Nephron (organoid): ENCODE results near the gene PRR29.

Experiments
- H3K27ac Mint-ChIP-seq, 3 experiments: 2 replicates each; pipeline ENCODE4 v1.8.0; 2020; ENCODE audit warnings: mixed read lengths in 3 of 3, mild to moderate bottlenecking in 2 of 3, moderate library complexity in 1 of 3
- H3K27me3 Mint-ChIP-seq: 2 replicates; pipeline ENCODE4 v1.8.0; 2021; ENCODE audit warnings: low read depth, mild to moderate bottlenecking, moderate library complexity, mixed read lengths
- H3K36me3 Mint-ChIP-seq: 2 replicates; pipeline ENCODE4 v1.8.0; 2020; ENCODE audit warnings: low read depth, mixed read lengths
- H3K4me1 Mint-ChIP-seq: 2 replicates; pipeline ENCODE4 v1.8.0; 2020; ENCODE audit warnings: mixed read lengths
- H3K4me3 Mint-ChIP-seq, 3 experiments: 2 replicates each; pipeline ENCODE4 v1.8.0; 2020; ENCODE audit warnings: mild to moderate bottlenecking in 3 of 3, mixed read lengths in 3 of 3, moderate library complexity in 2 of 3
- H3K9me3 Mint-ChIP-seq: 2 replicates; pipeline ENCODE4 v1.8.0; 2020; ENCODE audit warnings: mixed read lengths
- TF ChIP-seq, protein P1 (sequence below), 3 experiments: fragments of 200-600 bp; sonication (generic); IDR thresholded peaks; one replicate each; pipeline ENCODE4 v1.5.0; 2021; ENCODE audit warnings: antibody characterized with exemption in 3 of 3; ENCODE audit not compliant: unreplicated experiment in 3 of 3

Gene PRR29

DNA sequence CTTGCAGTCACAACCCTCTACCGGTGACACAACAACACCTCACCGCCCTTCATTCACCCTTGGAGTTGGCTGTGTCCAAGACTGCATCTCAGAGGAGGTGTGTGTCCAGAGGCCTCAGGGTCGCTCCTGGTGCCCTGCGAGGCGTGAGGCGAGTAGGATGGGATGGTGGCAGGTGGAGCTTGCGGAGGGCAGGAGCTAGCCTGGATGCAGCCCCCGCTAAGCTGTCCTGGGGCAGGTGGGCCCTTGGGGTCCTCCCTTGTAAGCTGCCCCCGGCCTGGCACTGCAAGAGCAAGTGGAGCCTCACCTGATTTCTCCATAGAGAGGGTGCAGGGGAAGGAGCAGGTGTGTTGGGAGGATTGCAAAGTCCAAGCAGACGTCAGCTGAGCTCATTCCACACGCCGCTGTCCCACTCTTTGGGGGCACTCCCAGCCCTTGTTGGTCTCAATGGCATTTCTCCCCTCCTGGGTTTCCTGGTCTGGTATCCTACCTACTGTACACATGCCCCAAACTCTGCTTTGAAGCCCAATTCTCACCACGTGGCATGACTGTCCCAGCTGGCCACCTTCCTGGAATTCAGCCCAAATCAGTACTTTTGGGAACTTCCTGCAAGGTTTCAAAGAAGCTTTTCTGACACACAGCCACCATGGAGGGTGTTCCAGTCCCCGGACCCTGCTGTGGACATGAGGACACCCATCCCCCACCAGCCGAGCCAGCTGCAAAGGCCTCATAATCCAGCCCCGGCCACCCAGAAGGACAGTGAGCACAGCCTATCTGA lies 40.4 kb downstream of the PRR29 start:
- H3K9me3 Mint-ChIP-seq = no peaks in the 10 kb centered on the region
- H3K4me1 Mint-ChIP-seq = peaks cover 16% of the 10 kb centered on the region
- no peak overlapping the region for H3K4me3 Mint-ChIP-seq
- peaks cover 19% of the 10 kb centered on the region for H3K36me3 Mint-ChIP-seq
- TF ChIP-seq, protein P1, sequence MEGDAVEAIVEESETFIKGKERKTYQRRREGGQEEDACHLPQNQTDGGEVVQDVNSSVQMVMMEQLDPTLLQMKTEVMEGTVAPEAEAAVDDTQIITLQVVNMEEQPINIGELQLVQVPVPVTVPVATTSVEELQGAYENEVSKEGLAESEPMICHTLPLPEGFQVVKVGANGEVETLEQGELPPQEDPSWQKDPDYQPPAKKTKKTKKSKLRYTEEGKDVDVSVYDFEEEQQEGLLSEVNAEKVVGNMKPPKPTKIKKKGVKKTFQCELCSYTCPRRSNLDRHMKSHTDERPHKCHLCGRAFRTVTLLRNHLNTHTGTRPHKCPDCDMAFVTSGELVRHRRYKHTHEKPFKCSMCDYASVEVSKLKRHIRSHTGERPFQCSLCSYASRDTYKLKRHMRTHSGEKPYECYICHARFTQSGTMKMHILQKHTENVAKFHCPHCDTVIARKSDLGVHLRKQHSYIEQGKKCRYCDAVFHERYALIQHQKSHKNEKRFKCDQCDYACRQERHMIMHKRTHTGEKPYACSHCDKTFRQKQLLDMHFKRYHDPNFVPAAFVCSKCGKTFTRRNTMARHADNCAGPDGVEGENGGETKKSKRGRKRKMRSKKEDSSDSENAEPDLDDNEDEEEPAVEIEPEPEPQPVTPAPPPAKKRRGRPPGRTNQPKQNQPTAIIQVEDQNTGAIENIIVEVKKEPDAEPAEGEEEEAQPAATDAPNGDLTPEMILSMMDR (IDR thresholded peaks at IDR 0.05; ENCODE audit: unreplicated experiment in 3 of 3) = no peak
- peaks cover 4% of the 10 kb centered on the region for H3K27me3 Mint-ChIP-seq
- H3K27ac Mint-ChIP-seq = peak overlapping the region in 2 of 3 experiments; percentile 72 to 81

DNA sequence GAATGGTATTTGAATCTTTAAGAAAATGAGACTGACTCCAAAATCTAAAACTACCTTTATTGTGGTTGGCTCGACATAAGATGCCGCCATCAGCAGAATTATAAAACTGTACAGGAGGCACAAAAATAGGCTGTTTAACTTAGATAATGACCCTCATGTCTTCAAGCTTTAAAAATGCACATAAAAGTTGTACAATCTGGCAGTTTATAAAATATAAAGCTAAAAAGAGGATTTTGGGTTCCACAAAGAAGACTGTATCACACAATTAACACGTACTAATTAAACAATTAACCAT lies 40.9 kb downstream of the PRR29 start:
- H3K4me3 Mint-ChIP-seq = no peak overlapping the region
- peaks cover 24% of the 10 kb centered on the region for H3K36me3 Mint-ChIP-seq
- peak overlapping the region in 2 of 3 experiments; percentile 72 to 81 for H3K27ac Mint-ChIP-seq
- no peaks in the 10 kb centered on the region for H3K9me3 Mint-ChIP-seq
- H3K27me3 Mint-ChIP-seq = peaks cover 4% of the 10 kb centered on the region
- TF ChIP-seq, protein P1 (IDR thresholded peaks at IDR 0.05; ENCODE audit: unreplicated experiment in 3 of 3) = no peak
- peaks cover 18% of the 10 kb centered on the region for H3K4me1 Mint-ChIP-seq

DNA sequence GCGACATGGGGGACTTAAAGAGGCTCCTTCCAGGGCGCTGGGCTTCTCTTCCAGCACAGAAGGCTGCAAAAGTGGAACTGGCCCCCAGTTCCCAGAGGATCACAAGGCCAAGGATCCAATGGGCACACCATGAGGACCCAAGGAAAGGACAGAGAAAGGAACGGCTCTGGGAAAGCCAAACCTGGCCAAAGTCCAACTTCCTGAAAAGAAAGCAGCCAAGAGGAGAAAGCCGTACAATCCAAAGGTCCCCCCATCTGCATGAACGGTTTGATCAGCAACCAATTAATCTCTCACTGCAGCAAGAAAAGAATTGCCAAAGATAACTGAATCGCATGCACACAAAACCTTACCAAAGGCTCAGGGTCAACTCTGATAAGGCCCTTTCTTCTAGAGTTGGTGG lies 42.1 kb downstream of the PRR29 start:
- Mint-ChIP-seq H3K4me3 (no peak overlapping the region), H3K27ac (peak overlapping the region; percentile 31 to 50 (median 37)), H3K36me3 (peaks cover 31% of the 10 kb centered on the region), H3K4me1 (peaks cover 18% of the 10 kb centered on the region), H3K9me3 (no peaks in the 10 kb centered on the region), H3K27me3 (peaks cover 4% of the 10 kb centered on the region)
- TF ChIP-seq, protein P1 (IDR thresholded peaks at IDR 0.05; ENCODE audit: unreplicated experiment in 3 of 3) = no peak

- Mint-ChIP-seq H3K4me1 (peaks cover 18% of the 10 kb centered on the region), H3K36me3 (peaks cover 40% of the 10 kb centered on the region)
- TF ChIP-seq, protein P1 (IDR thresholded peaks at IDR 0.05; ENCODE audit: unreplicated experiment in 3 of 3) = no peak
Observed at GRCh38 chr17:64041912-64042311, 43.8 kb downstream of the PRR29 start.

DNA sequence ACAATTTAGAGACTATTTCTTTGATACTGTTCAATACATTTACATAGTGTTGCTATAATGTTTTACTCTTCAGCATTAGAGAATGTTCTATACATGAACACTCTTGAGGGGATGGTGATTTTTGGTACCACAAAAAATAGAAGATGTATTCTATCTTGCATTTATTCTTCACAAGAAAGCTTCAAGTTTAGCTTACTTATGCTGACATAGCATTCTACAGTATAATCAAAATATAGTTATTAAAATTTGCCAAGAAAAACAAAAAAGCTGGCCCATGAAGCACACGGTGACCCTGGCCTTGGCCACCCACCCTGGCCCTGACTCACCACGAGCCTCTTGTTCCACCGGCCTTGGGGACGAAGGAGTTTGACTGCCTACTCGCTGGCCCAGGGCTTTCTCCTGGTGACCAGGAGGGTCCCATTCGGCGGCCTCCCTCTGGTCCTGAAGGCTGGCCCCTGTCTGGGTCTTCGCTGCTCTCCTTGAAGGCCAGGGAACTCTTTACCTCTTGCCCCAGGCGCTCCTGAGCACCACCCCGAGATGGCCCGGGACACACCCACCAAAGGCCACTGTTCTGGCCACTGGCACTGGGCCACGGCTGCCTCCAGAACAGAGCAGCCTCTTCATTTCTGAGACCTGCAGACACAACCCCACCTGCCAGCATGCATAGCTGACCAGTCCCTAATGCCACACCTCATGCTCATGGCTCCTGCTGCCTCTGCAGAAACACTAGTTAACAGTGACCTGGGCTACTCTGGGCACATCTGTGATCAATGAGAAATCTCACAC lies 44.7 kb downstream of the PRR29 start:
- Mint-ChIP-seq H3K9me3 (no peaks in the 10 kb centered on the region), H3K27me3 (peaks cover 4% of the 10 kb centered on the region), H3K4me1 (peaks cover 18% of the 10 kb centered on the region), H3K4me3 (no peak overlapping the region), H3K36me3 (peaks cover 36% of the 10 kb centered on the region), H3K27ac (peak overlapping the region; percentile 74 to 81 (median 81))
- TF ChIP-seq, protein P1 (IDR thresholded peaks at IDR 0.05; ENCODE audit: unreplicated experiment in 3 of 3) = no peak

More at GRCh38 chr17:64041912-64042311, 43.8 kb downstream of the PRR29 start:
- Mint-ChIP-seq H3K27me3 (peaks cover 4% of the 10 kb centered on the region), H3K9me3 (no peaks in the 10 kb centered on the region), H3K27ac (peak overlapping the region in 2 of 3 experiments; percentile 62 to 80), H3K4me3 (no peak overlapping the region)
